GM23338 (cell line): ENCODE results near the gene SLC25A22. TPM values are rescaled to one million over a fixed set of nuclear protein-coding genes. Genes with fewer than 3 reads are reported as not detected.

Source experiments
- ATAC-seq: fragments of 200-7000 bp; cut with Tn5 transposase; 3 replicates; pipeline ENCODE4 v1.9.1; 2020
- DNase-seq: peaks from one replicate; pipeline ENCODE4 v3.0.0-alpha.2; 2015; ENCODE audit warnings: low spot score
- H2AFZ ChIP-seq: fragments of 200-600 bp; sonication (generic); 2 replicates; pipeline ENCODE4 v1.8.0; 2016; ENCODE audit warnings: antibody characterized with exemption, mild to moderate bottlenecking, moderate library complexity
- H3F3A ChIP-seq: fragments of 200-600 bp; sonication (generic); replicated peaks from 2 replicates; pipeline ENCODE4 v1.8.0; 2017; ENCODE audit warnings: antibody characterized with exemption, mixed run types, low read depth
- H3K27ac ChIP-seq: fragments of 200-600 bp; sonication (generic); 2 replicates; pipeline ENCODE4 v1.6.1; 2016; ENCODE audit warnings: low read depth
- H3K27me3 ChIP-seq: fragments of 200-600 bp; sonication (generic); 2 replicates; pipeline ENCODE4 v1.8.0; 2016; ENCODE audit warnings: mild to moderate bottlenecking, mixed run types, moderate library complexity; ENCODE audit not compliant: insufficient read depth
- H3K36me3 ChIP-seq: fragments of 200-600 bp; sonication (generic); 2 replicates; pipeline ENCODE4 v1.8.0; 2016; ENCODE audit warnings: mild to moderate bottlenecking; ENCODE audit not compliant: insufficient read depth
- H3K4me1 ChIP-seq: fragments of 200-600 bp; sonication (generic); 2 replicates; pipeline ENCODE4 v1.8.0; 2016; ENCODE audit warnings: mild to moderate bottlenecking, moderate library complexity; ENCODE audit not compliant: insufficient read depth
- H3K4me2 ChIP-seq: fragments of 200-600 bp; sonication (generic); 2 replicates; pipeline ENCODE4 v1.7.1; 2017; ENCODE audit warnings: mixed run types
- H3K4me3 ChIP-seq: fragments of 200-600 bp; sonication (generic); 2 replicates; pipeline ENCODE4 v1.6.1; 2016; ENCODE audit warnings: mixed run types
- H3K79me2 ChIP-seq: fragments of 200-600 bp; sonication (generic); replicated peaks from 2 replicates; pipeline ENCODE4 v1.8.0; 2017; ENCODE audit warnings: mild to moderate bottlenecking; ENCODE audit not compliant: insufficient read depth
- H3K9me2 ChIP-seq: fragments of 200-600 bp; sonication (generic); 2 replicates; pipeline ENCODE4 v1.8.0; 2017; ENCODE audit not compliant: insufficient read depth
- H4K20me1 ChIP-seq: fragments of 200-600 bp; sonication (generic); replicated peaks from 2 replicates; pipeline ENCODE4 v1.8.0; 2017; ENCODE audit warnings: mild to moderate bottlenecking; ENCODE audit not compliant: insufficient read depth
- H3K27ac Mint-ChIP-seq: 2 replicates; pipeline ENCODE4 v1.8.0; 2020; ENCODE audit warnings: inconsistent platforms, mild to moderate bottlenecking, moderate library complexity, mixed read lengths
- H3K27me3 Mint-ChIP-seq: 3 replicates; pipeline ENCODE4 v1.8.0; 2022; ENCODE audit warnings: low read depth, mild to moderate bottlenecking, moderate library complexity, mixed read lengths, inconsistent platforms; ENCODE audit not compliant: insufficient read depth, poor library complexity
- H3K36me3 Mint-ChIP-seq: 3 replicates; pipeline ENCODE4 v1.8.0; 2021; ENCODE audit warnings: low read depth, mild to moderate bottlenecking, inconsistent platforms, moderate library complexity, mixed read lengths
- H3K4me1 Mint-ChIP-seq: 3 replicates; pipeline ENCODE4 v1.8.0; 2020; ENCODE audit warnings: mild to moderate bottlenecking, inconsistent platforms, mixed read lengths
- H3K4me3 Mint-ChIP-seq: 3 replicates; pipeline ENCODE4 v1.8.0; 2021; ENCODE audit warnings: moderate library complexity, mild to moderate bottlenecking, inconsistent platforms, mixed read lengths
- H3K9me3 Mint-ChIP-seq: 3 replicates; pipeline ENCODE4 v1.8.0; 2020; ENCODE audit warnings: moderate library complexity, mild to moderate bottlenecking, inconsistent platforms, mixed read lengths
- CREB1 ChIP-seq: fragments of 250-450 bp; sonication (Bioruptor Pico); IDR thresholded peaks from 2 replicates; pipeline ENCODE4 v1.5.0; 2020; ENCODE audit warnings: low read depth, mild to moderate bottlenecking, moderate library complexity
- EZH2 ChIP-seq: fragments of 200-600 bp; sonication (generic); IDR thresholded peaks from one replicate; pipeline ENCODE4 v1.8.0; 2017; ENCODE audit warnings: antibody characterized with exemption, mild to moderate bottlenecking, low read depth; ENCODE audit not compliant: unreplicated experiment
- EZH2phosphoT487 ChIP-seq: fragments of 200-600 bp; sonication (generic); IDR thresholded peaks from one replicate; pipeline ENCODE4 v1.8.1; 2018; ENCODE audit warnings: antibody characterized with exemption; ENCODE audit not compliant: unreplicated experiment
- JUNB ChIP-seq: IDR thresholded peaks from one replicate; pipeline ENCODE4 v1.6.1; 2016; ENCODE audit warnings: antibody characterized with exemption; ENCODE audit not compliant: unreplicated experiment
- NANOG ChIP-seq: IDR thresholded peaks from 2 replicates; pipeline ENCODE4 v1.6.1; 2016; ENCODE audit warnings: antibody characterized with exemption, borderline replicate concordance
- POLR2AphosphoS5 ChIP-seq: IDR thresholded peaks from 2 replicates; pipeline ENCODE4 v1.6.1; 2016; ENCODE audit warnings: antibody characterized with exemption, low read depth
- STAT1 ChIP-seq: IDR thresholded peaks from one replicate; pipeline ENCODE4 v1.6.1; 2016; ENCODE audit warnings: antibody characterized with exemption; ENCODE audit not compliant: unreplicated experiment
- ZNF114 ChIP-seq: fragments of 250-450 bp; sonication (Bioruptor Pico); IDR thresholded peaks from 2 replicates; pipeline ENCODE4 v1.5.0; 2020; ENCODE audit warnings: mild to moderate bottlenecking, moderate library complexity
- ZNF331 ChIP-seq: fragments of 250-450 bp; sonication (Bioruptor Pico); IDR thresholded peaks from 2 replicates; pipeline ENCODE4 v1.5.0; 2020; ENCODE audit warnings: low read depth, mild to moderate bottlenecking, moderate library complexity
- polyA plus RNA-seq: library from polyadenylated mRNA; unstranded; fragments of >200 nt; fragmentation: Nextera tagmentation; extraction: Ambion mirVana; gene quantifications from 2 replicates; pipeline ENCODE4 v1.2.1, GENCODE V29; 2016
- total RNA-seq: library from RNA; depleted of rRNA; stranded (reverse); fragments of >200 nt; shearing (Covaris generic); gene quantifications from 2 replicates; pipeline ENCODE4 v1.2.3, GENCODE V29; 2014
- TF ChIP-seq, protein P1 (sequence below): IDR thresholded peaks from one replicate; pipeline ENCODE4 v1.6.1; 2018; ENCODE audit warnings: antibody characterized with exemption; ENCODE audit not compliant: unreplicated experiment
- TF ChIP-seq, protein P2 (sequence below): IDR thresholded peaks from 2 replicates; pipeline ENCODE4 v1.6.1; 2016; ENCODE audit warnings: antibody characterized with exemption
- TF ChIP-seq, protein P3 (sequence below), 2 experiments: fragments of 200-600 bp in 1 of 2; sonication (generic) in 1 of 2; conservative IDR thresholded peaks; 2 replicates each; pipeline versions ENCODE4 v1.5.1 to v1.6.1; 2016 to 2017; ENCODE audit warnings: antibody characterized with exemption in 2 of 2, low read depth in 2 of 2, mild to moderate bottlenecking in 2 of 2, moderate library complexity in 1 of 2
- TF ChIP-seq, protein P4 (sequence below): fragments of 250-450 bp; sonication (Bioruptor Pico); IDR thresholded peaks from 2 replicates; pipeline ENCODE4 v1.5.0; 2020; ENCODE audit warnings: mild to moderate bottlenecking, moderate library complexity

The SLC25A22 gene
- total and polyA plus RNA-seq, 2 experiments from 2014 or later: 21.0 to 46.4 TPM

DNA sequence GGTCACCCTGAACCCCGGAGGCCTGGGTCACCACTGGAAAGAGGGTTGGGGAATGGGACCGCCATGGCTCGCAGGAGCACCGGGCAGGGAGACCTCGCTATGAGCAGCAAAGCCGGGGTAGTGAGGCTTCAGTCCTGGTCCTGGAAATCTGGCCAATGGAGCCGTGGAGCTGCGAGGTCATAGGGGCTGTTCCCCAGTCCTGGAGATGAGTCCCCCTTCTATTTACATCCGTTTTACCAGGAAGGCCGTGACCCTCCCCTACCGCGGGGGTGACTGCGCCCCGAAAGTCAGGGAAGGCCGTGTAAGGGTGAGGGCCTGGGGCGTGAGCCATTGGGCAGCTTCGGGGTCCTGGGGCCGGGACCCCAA is 6.5 kb upstream of the SLC25A22 start:
- DNase-seq (no peak), ATAC-seq (peak; percentile 1)
- H3K4me3 ChIP-seq: peak overlapping the region; percentile 74
- H3K4me1 ChIP-seq: peaks cover 7% of the 10 kb centered on the region; the same call in 1 of the 2 replicates
- no peaks in the 10 kb centered on the region for H3K9me2 ChIP-seq
- H3K36me3 Mint-ChIP-seq: peaks cover 2% of the 10 kb centered on the region; the same call in 1 of the 3 replicates
- no peaks in the 10 kb centered on the region for H3K27me3 ChIP-seq
- H3K36me3 ChIP-seq: no peaks in the 10 kb centered on the region
- H2AFZ ChIP-seq: no peak overlapping the region
- peak overlapping the region; percentile 76 for H3K4me3 Mint-ChIP-seq
- H3K79me2 ChIP-seq: peaks cover 18% of the 10 kb centered on the region
- H3K4me2 ChIP-seq: peak overlapping the region; percentile 96
- H3K27ac Mint-ChIP-seq: no peak overlapping the region; the same call in 1 of the 2 replicates
- H4K20me1 ChIP-seq: no peaks in the 10 kb centered on the region
- peaks cover 21% of the 10 kb centered on the region; the same call in 1 of the 2 replicates for H3F3A ChIP-seq
- no peaks in the 10 kb centered on the region for H3K9me3 Mint-ChIP-seq
- TF ChIP-seq ZNF114 (CRISPR knock-in tag): no peak
- no peak for TF ChIP-seq STAT1
- TF ChIP-seq, protein P1, sequence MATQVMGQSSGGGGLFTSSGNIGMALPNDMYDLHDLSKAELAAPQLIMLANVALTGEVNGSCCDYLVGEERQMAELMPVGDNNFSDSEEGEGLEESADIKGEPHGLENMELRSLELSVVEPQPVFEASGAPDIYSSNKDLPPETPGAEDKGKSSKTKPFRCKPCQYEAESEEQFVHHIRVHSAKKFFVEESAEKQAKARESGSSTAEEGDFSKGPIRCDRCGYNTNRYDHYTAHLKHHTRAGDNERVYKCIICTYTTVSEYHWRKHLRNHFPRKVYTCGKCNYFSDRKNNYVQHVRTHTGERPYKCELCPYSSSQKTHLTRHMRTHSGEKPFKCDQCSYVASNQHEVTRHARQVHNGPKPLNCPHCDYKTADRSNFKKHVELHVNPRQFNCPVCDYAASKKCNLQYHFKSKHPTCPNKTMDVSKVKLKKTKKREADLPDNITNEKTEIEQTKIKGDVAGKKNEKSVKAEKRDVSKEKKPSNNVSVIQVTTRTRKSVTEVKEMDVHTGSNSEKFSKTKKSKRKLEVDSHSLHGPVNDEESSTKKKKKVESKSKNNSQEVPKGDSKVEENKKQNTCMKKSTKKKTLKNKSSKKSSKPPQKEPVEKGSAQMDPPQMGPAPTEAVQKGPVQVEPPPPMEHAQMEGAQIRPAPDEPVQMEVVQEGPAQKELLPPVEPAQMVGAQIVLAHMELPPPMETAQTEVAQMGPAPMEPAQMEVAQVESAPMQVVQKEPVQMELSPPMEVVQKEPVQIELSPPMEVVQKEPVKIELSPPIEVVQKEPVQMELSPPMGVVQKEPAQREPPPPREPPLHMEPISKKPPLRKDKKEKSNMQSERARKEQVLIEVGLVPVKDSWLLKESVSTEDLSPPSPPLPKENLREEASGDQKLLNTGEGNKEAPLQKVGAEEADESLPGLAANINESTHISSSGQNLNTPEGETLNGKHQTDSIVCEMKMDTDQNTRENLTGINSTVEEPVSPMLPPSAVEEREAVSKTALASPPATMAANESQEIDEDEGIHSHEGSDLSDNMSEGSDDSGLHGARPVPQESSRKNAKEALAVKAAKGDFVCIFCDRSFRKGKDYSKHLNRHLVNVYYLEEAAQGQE: no peak
- no peak for TF ChIP-seq EZH2phosphoT487
- TF ChIP-seq NANOG: no peak
- TF ChIP-seq, protein P2, sequence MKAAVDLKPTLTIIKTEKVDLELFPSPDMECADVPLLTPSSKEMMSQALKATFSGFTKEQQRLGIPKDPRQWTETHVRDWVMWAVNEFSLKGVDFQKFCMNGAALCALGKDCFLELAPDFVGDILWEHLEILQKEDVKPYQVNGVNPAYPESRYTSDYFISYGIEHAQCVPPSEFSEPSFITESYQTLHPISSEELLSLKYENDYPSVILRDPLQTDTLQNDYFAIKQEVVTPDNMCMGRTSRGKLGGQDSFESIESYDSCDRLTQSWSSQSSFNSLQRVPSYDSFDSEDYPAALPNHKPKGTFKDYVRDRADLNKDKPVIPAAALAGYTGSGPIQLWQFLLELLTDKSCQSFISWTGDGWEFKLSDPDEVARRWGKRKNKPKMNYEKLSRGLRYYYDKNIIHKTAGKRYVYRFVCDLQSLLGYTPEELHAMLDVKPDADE: no peak
- no peak for TF ChIP-seq POLR2AphosphoS5
- TF ChIP-seq EZH2: no peak
- TF ChIP-seq, protein P3, sequence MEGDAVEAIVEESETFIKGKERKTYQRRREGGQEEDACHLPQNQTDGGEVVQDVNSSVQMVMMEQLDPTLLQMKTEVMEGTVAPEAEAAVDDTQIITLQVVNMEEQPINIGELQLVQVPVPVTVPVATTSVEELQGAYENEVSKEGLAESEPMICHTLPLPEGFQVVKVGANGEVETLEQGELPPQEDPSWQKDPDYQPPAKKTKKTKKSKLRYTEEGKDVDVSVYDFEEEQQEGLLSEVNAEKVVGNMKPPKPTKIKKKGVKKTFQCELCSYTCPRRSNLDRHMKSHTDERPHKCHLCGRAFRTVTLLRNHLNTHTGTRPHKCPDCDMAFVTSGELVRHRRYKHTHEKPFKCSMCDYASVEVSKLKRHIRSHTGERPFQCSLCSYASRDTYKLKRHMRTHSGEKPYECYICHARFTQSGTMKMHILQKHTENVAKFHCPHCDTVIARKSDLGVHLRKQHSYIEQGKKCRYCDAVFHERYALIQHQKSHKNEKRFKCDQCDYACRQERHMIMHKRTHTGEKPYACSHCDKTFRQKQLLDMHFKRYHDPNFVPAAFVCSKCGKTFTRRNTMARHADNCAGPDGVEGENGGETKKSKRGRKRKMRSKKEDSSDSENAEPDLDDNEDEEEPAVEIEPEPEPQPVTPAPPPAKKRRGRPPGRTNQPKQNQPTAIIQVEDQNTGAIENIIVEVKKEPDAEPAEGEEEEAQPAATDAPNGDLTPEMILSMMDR (conservative IDR thresholded peaks at IDR 0.05; ENCODE audit: low read depth in 2 of 2): no peak
- TF ChIP-seq ZNF331 (CRISPR knock-in tag): no peak
- no peak for TF ChIP-seq JUNB
- TF ChIP-seq CREB1 (CRISPR knock-in tag): no peak
- TF ChIP-seq, protein P4, sequence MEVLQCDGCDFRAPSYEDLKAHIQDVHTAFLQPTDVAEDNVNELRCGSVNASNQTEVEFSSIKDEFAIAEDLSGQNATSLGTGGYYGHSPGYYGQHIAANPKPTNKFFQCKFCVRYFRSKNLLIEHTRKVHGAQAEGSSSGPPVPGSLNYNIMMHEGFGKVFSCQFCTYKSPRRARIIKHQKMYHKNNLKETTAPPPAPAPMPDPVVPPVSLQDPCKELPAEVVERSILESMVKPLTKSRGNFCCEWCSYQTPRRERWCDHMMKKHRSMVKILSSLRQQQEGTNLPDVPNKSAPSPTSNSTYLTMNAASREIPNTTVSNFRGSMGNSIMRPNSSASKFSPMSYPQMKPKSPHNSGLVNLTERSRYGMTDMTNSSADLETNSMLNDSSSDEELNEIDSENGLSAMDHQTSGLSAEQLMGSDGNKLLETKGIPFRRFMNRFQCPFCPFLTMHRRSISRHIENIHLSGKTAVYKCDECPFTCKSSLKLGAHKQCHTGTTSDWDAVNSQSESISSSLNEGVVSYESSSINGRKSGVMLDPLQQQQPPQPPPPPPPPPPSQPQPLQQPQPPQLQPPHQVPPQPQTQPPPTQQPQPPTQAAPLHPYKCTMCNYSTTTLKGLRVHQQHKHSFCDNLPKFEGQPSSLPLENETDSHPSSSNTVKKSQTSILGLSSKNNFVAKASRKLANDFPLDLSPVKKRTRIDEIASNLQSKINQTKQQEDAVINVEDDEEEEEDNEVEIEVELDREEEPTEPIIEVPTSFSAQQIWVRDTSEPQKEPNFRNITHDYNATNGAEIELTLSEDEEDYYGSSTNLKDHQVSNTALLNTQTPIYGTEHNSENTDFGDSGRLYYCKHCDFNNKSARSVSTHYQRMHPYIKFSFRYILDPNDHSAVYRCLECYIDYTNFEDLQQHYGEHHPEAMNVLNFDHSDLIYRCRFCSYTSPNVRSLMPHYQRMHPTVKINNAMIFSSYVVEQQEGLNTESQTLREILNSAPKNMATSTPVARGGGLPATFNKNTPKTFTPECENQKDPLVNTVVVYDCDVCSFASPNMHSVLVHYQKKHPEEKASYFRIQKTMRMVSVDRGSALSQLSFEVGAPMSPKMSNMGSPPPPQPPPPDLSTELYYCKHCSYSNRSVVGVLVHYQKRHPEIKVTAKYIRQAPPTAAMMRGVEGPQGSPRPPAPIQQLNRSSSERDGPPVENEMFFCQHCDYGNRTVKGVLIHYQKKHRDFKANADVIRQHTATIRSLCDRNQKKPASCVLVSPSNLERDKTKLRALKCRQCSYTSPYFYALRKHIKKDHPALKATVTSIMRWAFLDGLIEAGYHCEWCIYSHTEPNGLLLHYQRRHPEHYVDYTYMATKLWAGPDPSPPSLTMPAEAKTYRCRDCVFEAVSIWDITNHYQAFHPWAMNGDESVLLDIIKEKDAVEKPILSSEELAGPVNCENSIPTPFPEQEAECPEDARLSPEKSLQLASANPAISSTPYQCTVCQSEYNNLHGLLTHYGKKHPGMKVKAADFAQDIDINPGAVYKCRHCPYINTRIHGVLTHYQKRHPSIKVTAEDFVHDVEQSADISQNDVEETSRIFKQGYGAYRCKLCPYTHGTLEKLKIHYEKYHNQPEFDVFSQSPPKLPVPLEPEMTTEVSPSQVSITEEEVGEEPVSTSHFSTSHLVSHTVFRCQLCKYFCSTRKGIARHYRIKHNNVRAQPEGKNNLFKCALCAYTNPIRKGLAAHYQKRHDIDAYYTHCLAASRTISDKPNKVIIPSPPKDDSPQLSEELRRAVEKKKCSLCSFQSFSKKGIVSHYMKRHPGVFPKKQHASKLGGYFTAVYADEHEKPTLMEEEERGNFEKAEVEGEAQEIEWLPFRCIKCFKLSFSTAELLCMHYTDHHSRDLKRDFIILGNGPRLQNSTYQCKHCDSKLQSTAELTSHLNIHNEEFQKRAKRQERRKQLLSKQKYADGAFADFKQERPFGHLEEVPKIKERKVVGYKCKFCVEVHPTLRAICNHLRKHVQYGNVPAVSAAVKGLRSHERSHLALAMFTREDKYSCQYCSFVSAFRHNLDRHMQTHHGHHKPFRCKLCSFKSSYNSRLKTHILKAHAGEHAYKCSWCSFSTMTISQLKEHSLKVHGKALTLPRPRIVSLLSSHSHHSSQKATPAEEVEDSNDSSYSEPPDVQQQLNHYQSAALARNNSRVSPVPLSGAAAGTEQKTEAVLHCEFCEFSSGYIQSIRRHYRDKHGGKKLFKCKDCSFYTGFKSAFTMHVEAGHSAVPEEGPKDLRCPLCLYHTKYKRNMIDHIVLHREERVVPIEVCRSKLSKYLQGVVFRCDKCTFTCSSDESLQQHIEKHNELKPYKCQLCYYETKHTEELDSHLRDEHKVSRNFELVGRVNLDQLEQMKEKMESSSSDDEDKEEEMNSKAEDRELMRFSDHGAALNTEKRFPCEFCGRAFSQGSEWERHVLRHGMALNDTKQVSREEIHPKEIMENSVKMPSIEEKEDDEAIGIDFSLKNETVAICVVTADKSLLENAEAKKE (CRISPR knock-in tag): no peak
- peaks cover 22% of the 10 kb centered on the region for H3K27me3 Mint-ChIP-seq
- H3K27ac ChIP-seq: no peak overlapping the region
- H3K4me1 Mint-ChIP-seq: peaks cover 7% of the 10 kb centered on the region; the same call in 2 of the 3 replicates
